ENCODE data around the gene C11orf16. TPM values are rescaled to one million over a fixed set of nuclear protein-coding genes. Genes with fewer than 3 reads are reported as not detected.

The C11orf16 gene
- polyA plus RNA-seq, 3 donors: not detected

DNA sequence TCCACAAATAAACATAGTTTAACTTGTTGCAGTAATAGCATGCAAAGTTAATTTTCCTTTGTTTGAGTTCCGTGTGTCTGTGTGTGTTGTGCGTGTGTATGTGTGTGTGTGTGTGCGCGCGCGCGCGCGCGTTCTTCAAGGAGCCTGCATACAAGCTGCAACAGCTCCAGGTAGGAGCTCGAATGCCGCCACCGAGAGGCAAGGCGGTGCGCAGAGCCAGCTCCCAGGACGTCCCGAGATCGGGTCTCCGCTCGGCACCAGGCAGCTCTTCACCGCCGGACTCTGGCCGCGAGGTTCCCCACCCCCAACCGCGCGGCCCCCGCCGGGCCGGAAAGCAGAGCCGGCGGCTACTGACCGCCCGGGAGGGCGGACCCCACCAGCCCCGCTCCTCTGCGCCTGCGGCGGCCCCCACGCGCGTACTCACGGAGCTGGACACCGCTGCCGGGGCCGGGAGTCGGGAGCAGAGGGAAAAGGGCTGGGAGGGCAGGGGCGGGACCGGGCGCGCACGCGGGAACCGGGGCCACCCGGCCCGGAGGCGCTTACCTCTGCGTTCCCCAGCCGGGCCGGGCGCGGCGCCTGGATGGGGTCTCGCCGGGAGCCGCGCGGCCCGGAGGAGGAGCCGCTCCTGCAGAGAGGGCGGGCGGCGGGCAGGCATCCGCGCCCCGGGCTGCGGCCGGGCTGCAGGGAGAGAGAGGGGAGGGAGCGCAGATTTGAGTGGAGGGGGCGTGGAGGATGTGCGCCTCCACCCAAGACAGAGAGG is 62.2 kb downstream of the C11orf16 start:
- Mint-ChIP-seq H3K4me1 (peaks cover 23% of the 10 kb centered on the region), H3K27me3 (ENCODE audit: low read depth in 3 of 3) (peaks cover 38 to 55% (median 51%) of the 10 kb centered on the region in 3 donors), H3K36me3 (peaks cover 0 to 3% of the 10 kb centered on the region in 2 donors), H3K4me3 (peak overlapping the region; percentile 71 to 91), H3K9me3 (peaks cover 0 to 7% (median 3%) of the 10 kb centered on the region in 7 donors), H3K27ac (no peak overlapping the region)
- intact Hi-C loops (cut with micrococcal nuclease): no loop called here
- Histone ChIP-seq H3K27ac (ENCODE audit: low read depth in 1 of 2, low read length in 2 of 2) (no peak overlapping the region), H3K4me3 (replicated peaks in 1 of 3; ENCODE audit: low read depth in 2 of 3, low read length in 3 of 3) (peak overlapping the region in 2 of 3 experiments; percentile 35 to 69), H3K4me2 (replicated peaks; ENCODE audit: extremely low read depth, low read length, poor library complexity, severe bottlenecking) (peak overlapping the region; percentile 78), H3K4me1 (ENCODE audit: control insufficient read depth in 1 of 2, insufficient read depth in 2 of 2, low read length in 2 of 2) (peaks cover 11 to 17% of the 10 kb centered on the region in 2 donors), H3K27me3 (ENCODE audit: control insufficient read depth in 2 of 2, insufficient read depth in 2 of 2, low read length in 2 of 2) (peaks cover 38 to 52% of the 10 kb centered on the region in 2 donors), H3K36me3 (replicated peaks in 1 of 2; ENCODE audit: control insufficient read depth in 1 of 2, insufficient read depth in 2 of 2, low read length in 2 of 2) (no peaks in the 10 kb centered on the region), H3K79me2 (ENCODE audit: insufficient read depth, low read length) (no peaks in the 10 kb centered on the region), H3K9ac (ENCODE audit: insufficient read depth, low read length, poor library complexity, severe bottlenecking) (no peak overlapping the region), H4K20me1 (ENCODE audit: insufficient read depth, low read length) (no peaks in the 10 kb centered on the region), H3K9me3 (replicated peaks in 1 of 2; ENCODE audit: control insufficient read depth in 1 of 2, insufficient read depth in 1 of 2, low read length in 2 of 2) (no peaks in the 10 kb centered on the region), H2AFZ (ENCODE audit: insufficient read depth, low read depth, low read length, poor library complexity, severe bottlenecking) (peak overlapping the region; percentile 61)
- WGBS (ENCODE audit: insufficient coverage): under 1% methylated on average over 70 of the region's 81 CpGs
- no peak for DNase-seq
- TF ChIP-seq, protein P1, sequence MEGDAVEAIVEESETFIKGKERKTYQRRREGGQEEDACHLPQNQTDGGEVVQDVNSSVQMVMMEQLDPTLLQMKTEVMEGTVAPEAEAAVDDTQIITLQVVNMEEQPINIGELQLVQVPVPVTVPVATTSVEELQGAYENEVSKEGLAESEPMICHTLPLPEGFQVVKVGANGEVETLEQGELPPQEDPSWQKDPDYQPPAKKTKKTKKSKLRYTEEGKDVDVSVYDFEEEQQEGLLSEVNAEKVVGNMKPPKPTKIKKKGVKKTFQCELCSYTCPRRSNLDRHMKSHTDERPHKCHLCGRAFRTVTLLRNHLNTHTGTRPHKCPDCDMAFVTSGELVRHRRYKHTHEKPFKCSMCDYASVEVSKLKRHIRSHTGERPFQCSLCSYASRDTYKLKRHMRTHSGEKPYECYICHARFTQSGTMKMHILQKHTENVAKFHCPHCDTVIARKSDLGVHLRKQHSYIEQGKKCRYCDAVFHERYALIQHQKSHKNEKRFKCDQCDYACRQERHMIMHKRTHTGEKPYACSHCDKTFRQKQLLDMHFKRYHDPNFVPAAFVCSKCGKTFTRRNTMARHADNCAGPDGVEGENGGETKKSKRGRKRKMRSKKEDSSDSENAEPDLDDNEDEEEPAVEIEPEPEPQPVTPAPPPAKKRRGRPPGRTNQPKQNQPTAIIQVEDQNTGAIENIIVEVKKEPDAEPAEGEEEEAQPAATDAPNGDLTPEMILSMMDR (IDR thresholded peaks at IDR 0.05): no peak

Small RNA genes within 50 kb of the gene (small RNA-seq; reads per million reads assigned to genes)
- not detected for gene RF00019 (ENCODE audit: insufficient read length, low read depth)

Other genes starting within 250 kb of the C11orf16 start
- gene AKIP1, start 21.8 kb downstream of the C11orf16 start, polyA plus RNA-seq: 10 to 100 TPM in 2 of 3 donors, 1 to 10 TPM in 1; 8.7 to 18.9 (median 18.7) TPM
- gene ASCL3, start 10.1 kb upstream of the C11orf16 start, polyA plus RNA-seq: not detected
- 100 to 1,000 TPM in 2 of 3 donors, 10 to 100 TPM in 1; 25.5 to 149 (median 141) TPM for gene TMEM9B, start 31.5 kb upstream of the C11orf16 start, polyA plus RNA-seq
- gene NRIP3, start 71.1 kb upstream of the C11orf16 start, polyA plus RNA-seq: 1 to 10 TPM in 2 of 3 donors, under 1 TPM in 1; 0.28 to 4.8 (median 1.0) TPM
- gene SCUBE2, start 158.7 kb upstream of the C11orf16 start, polyA plus RNA-seq: under 1 TPM in 2 of 3 donors, not detected in 1; 0.21 to 0.36 TPM